Measurements from ENCODE around the gene MTCL1. TPM values are rescaled to one million over a fixed set of nuclear protein-coding genes. Genes with fewer than 3 reads are reported as not detected.

The MTCL1 gene
- total and polyA plus RNA-seq, 4 donors = 0.65 to 5.4 (median 1.4) TPM

- no peak overlapping the region for H3K4me3 ChIP-seq (ENCODE audit: low read depth in 1 of 3, low read length in 3 of 3)
- no peak for DNase-seq (ENCODE audit: low spot score)
- H3K27me3 ChIP-seq (ENCODE audit: control insufficient read depth in 4 of 4, insufficient read depth in 4 of 4, low read length in 3 of 4) = no peaks in the 10 kb centered on the region
- H3K27ac ChIP-seq (ENCODE audit: low read depth in 1 of 2, low read length in 2 of 2) = no peak overlapping the region
- no peaks in the 10 kb centered on the region for H3K4me1 ChIP-seq (ENCODE audit: control insufficient read depth in 4 of 4, insufficient read depth in 4 of 4, low read length in 3 of 4)
- 91% methylated on average over 5 of the region's 5 CpGs for WGBS
- H3K9me3 ChIP-seq (ENCODE audit: control insufficient read depth in 4 of 4, low read length in 3 of 4) = no peaks in the 10 kb centered on the region
- no peaks in the 10 kb centered on the region for H3K36me3 ChIP-seq (ENCODE audit: control insufficient read depth in 4 of 4, insufficient read depth in 3 of 4, low read depth in 1 of 4, low read length in 3 of 4)
- no peak overlapping the region for H3K9ac ChIP-seq (ENCODE audit: low read depth in 1 of 2, low read length in 2 of 2)
- TF ChIP-seq JUND (IDR thresholded peaks at IDR 0.05) (no peak), FOXA2 (IDR thresholded peaks at IDR 0.05) (no peak), TAF1 (conservative IDR thresholded peaks at IDR 0.05) (no peak)
These were observed 16.4 kb downstream of the MTCL1 start for GRCh38 chr18:8721716-8722115.

GRCh38 chr18:8722946-8723820, 17.8 kb downstream of the MTCL1 start:
- H3K9me3 ChIP-seq (ENCODE audit: control insufficient read depth in 4 of 4, low read length in 3 of 4) = no peaks in the 10 kb centered on the region
- H3K9ac ChIP-seq (ENCODE audit: low read depth in 1 of 2, low read length in 2 of 2) = no peak overlapping the region
- H3K4me3 ChIP-seq (ENCODE audit: low read depth in 1 of 3, low read length in 3 of 3) = no peak overlapping the region
- DNase-seq (ENCODE audit: low spot score) = no peak
- 79% methylated on average over 13 of the region's 13 CpGs for WGBS
- H3K27me3 ChIP-seq (ENCODE audit: control insufficient read depth in 4 of 4, insufficient read depth in 4 of 4, low read length in 3 of 4) = no peaks in the 10 kb centered on the region
- H3K36me3 ChIP-seq (ENCODE audit: control insufficient read depth in 4 of 4, insufficient read depth in 3 of 4, low read depth in 1 of 4, low read length in 3 of 4) = no peaks in the 10 kb centered on the region
- TF ChIP-seq, protein P1, sequence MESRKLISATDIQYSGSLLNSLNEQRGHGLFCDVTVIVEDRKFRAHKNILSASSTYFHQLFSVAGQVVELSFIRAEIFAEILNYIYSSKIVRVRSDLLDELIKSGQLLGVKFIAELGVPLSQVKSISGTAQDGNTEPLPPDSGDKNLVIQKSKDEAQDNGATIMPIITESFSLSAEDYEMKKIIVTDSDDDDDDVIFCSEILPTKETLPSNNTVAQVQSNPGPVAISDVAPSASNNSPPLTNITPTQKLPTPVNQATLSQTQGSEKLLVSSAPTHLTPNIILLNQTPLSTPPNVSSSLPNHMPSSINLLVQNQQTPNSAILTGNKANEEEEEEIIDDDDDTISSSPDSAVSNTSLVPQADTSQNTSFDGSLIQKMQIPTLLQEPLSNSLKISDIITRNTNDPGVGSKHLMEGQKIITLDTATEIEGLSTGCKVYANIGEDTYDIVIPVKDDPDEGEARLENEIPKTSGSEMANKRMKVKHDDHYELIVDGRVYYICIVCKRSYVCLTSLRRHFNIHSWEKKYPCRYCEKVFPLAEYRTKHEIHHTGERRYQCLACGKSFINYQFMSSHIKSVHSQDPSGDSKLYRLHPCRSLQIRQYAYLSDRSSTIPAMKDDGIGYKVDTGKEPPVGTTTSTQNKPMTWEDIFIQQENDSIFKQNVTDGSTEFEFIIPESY (IDR thresholded peaks at IDR 0.05) = no peak
- TF ChIP-seq, protein P2, sequence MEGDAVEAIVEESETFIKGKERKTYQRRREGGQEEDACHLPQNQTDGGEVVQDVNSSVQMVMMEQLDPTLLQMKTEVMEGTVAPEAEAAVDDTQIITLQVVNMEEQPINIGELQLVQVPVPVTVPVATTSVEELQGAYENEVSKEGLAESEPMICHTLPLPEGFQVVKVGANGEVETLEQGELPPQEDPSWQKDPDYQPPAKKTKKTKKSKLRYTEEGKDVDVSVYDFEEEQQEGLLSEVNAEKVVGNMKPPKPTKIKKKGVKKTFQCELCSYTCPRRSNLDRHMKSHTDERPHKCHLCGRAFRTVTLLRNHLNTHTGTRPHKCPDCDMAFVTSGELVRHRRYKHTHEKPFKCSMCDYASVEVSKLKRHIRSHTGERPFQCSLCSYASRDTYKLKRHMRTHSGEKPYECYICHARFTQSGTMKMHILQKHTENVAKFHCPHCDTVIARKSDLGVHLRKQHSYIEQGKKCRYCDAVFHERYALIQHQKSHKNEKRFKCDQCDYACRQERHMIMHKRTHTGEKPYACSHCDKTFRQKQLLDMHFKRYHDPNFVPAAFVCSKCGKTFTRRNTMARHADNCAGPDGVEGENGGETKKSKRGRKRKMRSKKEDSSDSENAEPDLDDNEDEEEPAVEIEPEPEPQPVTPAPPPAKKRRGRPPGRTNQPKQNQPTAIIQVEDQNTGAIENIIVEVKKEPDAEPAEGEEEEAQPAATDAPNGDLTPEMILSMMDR (IDR thresholded peaks at IDR 0.05; ENCODE audit: low read depth, low read length, missing input control) = no peak
- TF ChIP-seq GABPA (IDR thresholded peaks at IDR 0.05 in 1 of 2, conservative IDR thresholded peaks at IDR 0.05 in 1 of 2) (no peak), HNF4A (conservative IDR thresholded peaks at IDR 0.05) (no peak), YY1 (IDR thresholded peaks at IDR 0.05) (no peak)
- no peak overlapping the region for H3K27ac ChIP-seq (ENCODE audit: low read depth in 1 of 2, low read length in 2 of 2)
- H3K4me1 ChIP-seq (ENCODE audit: control insufficient read depth in 4 of 4, insufficient read depth in 4 of 4, low read length in 3 of 4) = no peaks in the 10 kb centered on the region

DNA sequence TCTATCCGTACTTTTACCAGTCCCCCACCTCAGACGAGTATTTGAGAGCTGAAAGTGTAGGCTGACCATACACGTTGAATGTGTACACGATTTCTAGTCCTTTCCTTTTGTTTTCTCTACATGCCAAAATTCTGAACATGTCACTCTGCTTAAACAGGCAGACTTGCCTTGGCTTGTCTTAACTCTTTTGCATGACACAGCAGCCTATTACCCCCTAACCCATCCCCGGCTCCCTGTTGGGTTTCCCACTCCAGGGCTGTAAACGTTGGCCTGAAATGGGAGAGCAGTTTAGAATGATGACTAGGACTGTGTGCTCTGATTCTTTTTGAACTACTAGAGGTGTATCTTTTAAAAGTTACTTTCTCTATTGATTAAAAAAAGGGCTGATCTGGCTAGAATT, 19.1 kb downstream of the MTCL1 start:
- no peak overlapping the region for H3K27ac ChIP-seq (ENCODE audit: low read depth in 1 of 2, low read length in 2 of 2)
- 88% methylated on average over 6 of the region's 6 CpGs for WGBS
- H3K9me3 ChIP-seq (ENCODE audit: control insufficient read depth in 4 of 4, low read length in 3 of 4) = no peaks in the 10 kb centered on the region
- H3K4me1 ChIP-seq (ENCODE audit: control insufficient read depth in 4 of 4, insufficient read depth in 4 of 4, low read length in 3 of 4) = no peaks in the 10 kb centered on the region
- H3K27me3 ChIP-seq (ENCODE audit: control insufficient read depth in 4 of 4, insufficient read depth in 4 of 4, low read length in 3 of 4) = no peaks in the 10 kb centered on the region
- no peak overlapping the region for H3K9ac ChIP-seq (ENCODE audit: low read depth in 1 of 2, low read length in 2 of 2)
- H3K36me3 ChIP-seq (ENCODE audit: control insufficient read depth in 4 of 4, insufficient read depth in 3 of 4, low read depth in 1 of 4, low read length in 3 of 4) = no peaks in the 10 kb centered on the region
- no peak for DNase-seq (ENCODE audit: low spot score)
- H3K4me3 ChIP-seq (ENCODE audit: low read depth in 1 of 3, low read length in 3 of 3) = no peak overlapping the region
- TF ChIP-seq GABPA (IDR thresholded peaks at IDR 0.05 in 1 of 2, conservative IDR thresholded peaks at IDR 0.05 in 1 of 2) = no peak
- no peak for TF ChIP-seq REST (IDR thresholded peaks at IDR 0.05)
- no peak for TF ChIP-seq TAF1 (conservative IDR thresholded peaks at IDR 0.05)
- TF ChIP-seq, protein P2 (IDR thresholded peaks at IDR 0.05; ENCODE audit: low read depth, low read length, missing input control) = no peak
- no peak for TF ChIP-seq YY1 (IDR thresholded peaks at IDR 0.05)
- TF ChIP-seq FOXA2 (IDR thresholded peaks at IDR 0.05) = no peak
- TF ChIP-seq RAD21 (IDR thresholded peaks at IDR 0.05) = no peak
- TF ChIP-seq, protein P3, sequence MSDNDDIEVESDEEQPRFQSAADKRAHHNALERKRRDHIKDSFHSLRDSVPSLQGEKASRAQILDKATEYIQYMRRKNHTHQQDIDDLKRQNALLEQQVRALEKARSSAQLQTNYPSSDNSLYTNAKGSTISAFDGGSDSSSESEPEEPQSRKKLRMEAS (IDR thresholded peaks at IDR 0.05) = no peak
- TF ChIP-seq HNF4G (IDR thresholded peaks at IDR 0.05) = no peak
- no peak for TF ChIP-seq NR2F2 (IDR thresholded peaks at IDR 0.05)
- no peak for TF ChIP-seq HNF4A (conservative IDR thresholded peaks at IDR 0.05)
- TF ChIP-seq RXRA (IDR thresholded peaks at IDR 0.05) = no peak
- TF ChIP-seq EGR1 (IDR thresholded peaks at IDR 0.05; ENCODE audit: low read depth in 2 of 2) = no peak
- TF ChIP-seq ATF3 (IDR thresholded peaks at IDR 0.05) = no peak
